Measurements from ENCODE around the gene PARP4.
"Not testable (repeated sequence)": the region's sequence is repeated elsewhere in the genome, so short reads cannot be mapped to it uniquely, and the experiment has no call there.

The PARP4 gene

DNA sequence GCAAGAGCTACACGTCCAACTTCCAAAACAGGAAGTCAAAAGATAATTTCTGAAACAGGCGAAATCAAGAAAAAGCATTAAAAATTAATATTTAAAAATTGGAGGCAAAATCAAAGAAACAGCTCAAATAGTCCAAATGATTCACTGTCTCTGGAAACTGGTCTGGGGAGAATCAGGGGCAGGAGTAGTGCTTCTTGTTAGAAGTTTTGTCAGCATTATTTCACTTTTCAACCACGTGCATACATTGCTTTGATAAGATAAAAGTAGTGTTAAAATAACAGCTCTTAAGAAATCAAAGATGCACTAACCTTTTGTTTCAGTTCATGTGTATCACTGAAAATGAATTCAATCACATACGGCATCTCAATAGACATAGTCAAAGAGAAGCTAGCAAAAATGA lies 53.8 kb downstream of the PARP4 start:
- no peak for DNase-seq (ENCODE audit: low read depth)
- H3K4me3 ChIP-seq (ENCODE audit: low read length) = no peak overlapping the region
- TF ChIP-seq CTCF (conservative IDR thresholded peaks at IDR 0.05; ENCODE audit: low read depth, low read length) = no peak

GRCh38 chr13:24456396-24456795 lies 56.2 kb downstream of the PARP4 start:
- no peak overlapping the region for H3K4me3 ChIP-seq (ENCODE audit: low read length)
- DNase-seq (ENCODE audit: low read depth) = no peak
- TF ChIP-seq CTCF (conservative IDR thresholded peaks at IDR 0.05; ENCODE audit: low read depth, low read length) = no peak

DNA sequence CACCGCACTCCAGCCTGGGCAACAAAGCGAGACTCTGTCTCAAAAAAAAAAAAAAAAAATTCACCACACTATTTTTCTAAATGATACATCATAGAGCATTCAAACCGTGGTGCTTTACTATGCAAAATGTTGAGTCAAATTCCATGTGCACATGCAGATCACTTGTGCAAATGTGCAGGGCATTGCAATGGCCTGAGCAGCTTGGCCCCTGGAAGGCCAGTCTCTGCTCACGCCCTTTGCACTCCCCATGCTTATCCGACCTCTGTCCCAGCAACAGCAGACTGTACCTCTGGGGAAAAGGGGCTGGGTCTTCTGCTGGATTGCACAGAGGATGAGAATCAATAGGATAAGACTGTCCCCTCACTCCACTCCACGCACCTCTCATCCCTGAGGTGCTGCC lies 58.5 kb downstream of the PARP4 start:
- no peak for DNase-seq (ENCODE audit: low read depth)

DNA sequence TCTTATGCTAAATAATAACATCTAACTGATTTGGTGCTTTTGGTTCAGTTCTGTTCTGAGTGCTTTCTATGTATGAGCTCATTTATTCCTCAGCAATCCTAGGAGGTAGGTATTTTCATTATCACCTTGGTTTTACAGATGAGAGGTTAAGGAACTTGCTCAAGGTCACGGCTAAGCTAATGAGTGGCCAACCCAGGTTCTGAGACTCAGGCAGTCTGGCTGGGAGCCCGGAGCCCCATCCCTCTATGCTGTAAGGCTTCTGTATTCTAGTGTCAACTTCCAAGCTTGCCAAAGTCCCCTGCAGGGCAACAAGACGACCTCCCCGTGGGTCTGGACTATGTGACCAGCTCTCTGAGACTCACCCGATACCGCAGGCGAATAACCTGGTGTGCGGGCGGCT lies 60.5 kb downstream of the PARP4 start:
- TF ChIP-seq CTCF (conservative IDR thresholded peaks at IDR 0.05; ENCODE audit: low read depth, low read length) = no peak
- no peak overlapping the region for H3K4me3 ChIP-seq (ENCODE audit: low read length)
- DNase-seq (ENCODE audit: low read depth) = no peak

More for the DNA sequence above, 58.5 kb downstream of the PARP4 start:
- TF ChIP-seq CTCF (conservative IDR thresholded peaks at IDR 0.05; ENCODE audit: low read depth, low read length) = no peak
- no peak overlapping the region for H3K4me3 ChIP-seq (ENCODE audit: low read length)

DNA sequence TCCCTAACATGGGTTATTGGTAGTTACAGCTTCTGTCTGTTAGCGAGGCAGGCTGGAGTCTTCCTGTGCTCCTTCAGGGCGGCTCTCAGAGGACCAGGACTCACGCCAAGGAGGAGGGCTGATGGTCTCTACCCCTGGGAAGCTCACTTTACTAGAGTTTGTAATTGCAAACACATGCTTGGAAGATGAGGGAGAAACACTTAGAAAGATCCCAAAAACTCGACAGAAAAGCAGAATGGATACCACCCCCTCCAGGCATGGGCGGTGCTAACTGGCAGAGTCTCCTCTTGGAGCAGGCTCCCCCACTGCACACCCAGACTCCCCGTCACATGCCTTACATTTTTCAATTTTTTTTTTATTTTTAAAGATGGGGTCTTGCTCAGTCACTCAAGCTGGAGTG lies 62.0 kb downstream of the PARP4 start:
- no peak for TF ChIP-seq CTCF (conservative IDR thresholded peaks at IDR 0.05; ENCODE audit: low read depth, low read length)
- no peak overlapping the region for H3K4me3 ChIP-seq (ENCODE audit: low read length)
- DNase-seq (ENCODE audit: low read depth) = no peak

- DNase-seq (ENCODE audit: low read depth); H3K4me3 ChIP-seq (ENCODE audit: low read length): not testable (repeated sequence)
Observed at GRCh38 chr13:24444851-24445250, 67.7 kb downstream of the PARP4 start.

- no peak overlapping the region for H3K4me3 ChIP-seq (ENCODE audit: low read length)
- no peak for TF ChIP-seq CTCF (conservative IDR thresholded peaks at IDR 0.05; ENCODE audit: low read depth, low read length)
- DNase-seq (ENCODE audit: low read depth) = no peak
Observed at GRCh38 chr13:24443366-24443765, 69.2 kb downstream of the PARP4 start.

- not testable (repeated sequence) for DNase-seq (ENCODE audit: low read depth); H3K4me3 ChIP-seq (ENCODE audit: low read length)
Observed at GRCh38 chr13:24426045-24426444, 86.5 kb downstream of the PARP4 start.

DNA sequence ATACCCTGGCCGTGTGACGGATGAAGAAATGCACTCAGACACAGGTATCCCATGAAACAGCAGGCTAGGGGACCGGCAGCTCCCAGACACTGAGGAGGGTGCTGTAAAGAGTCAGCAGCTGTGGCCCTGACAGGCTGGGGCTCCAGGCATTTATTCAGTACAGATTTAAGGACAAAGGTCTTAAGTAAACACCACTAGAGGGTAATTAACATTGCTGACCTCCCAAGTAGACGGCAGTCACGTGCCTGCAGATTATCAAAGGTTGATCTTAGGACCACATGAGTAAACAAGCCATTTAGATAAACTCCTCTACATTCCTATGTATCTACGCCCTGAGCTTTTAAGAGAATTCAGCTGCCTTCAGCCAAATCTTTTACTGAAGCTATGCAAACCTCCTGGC lies 92.9 kb downstream of the PARP4 start:
- not testable (repeated sequence) for H3K4me3 ChIP-seq (ENCODE audit: low read length); DNase-seq (ENCODE audit: low read depth)
